GM18519 (cell line): ENCODE measurements around the gene CD19.
"Not testable (repeated sequence)": the region's sequence is repeated elsewhere in the genome, so short reads cannot be mapped to it uniquely, and the experiment has no call there.

ENCODE experiments used
- ATAC-seq: cut with Tn5 transposase; IDR thresholded peaks from one replicate; pipeline ENCODE4 v1.9.1; 2021; ENCODE audit warnings: mild to moderate bottlenecking, moderate library complexity; ENCODE audit not compliant: unreplicated experiment, low FRiP score

Gene CD19

GRCh38 chr16:28931801-28932225 is at the start of gene CD19:
CD19 (plus strand) TSS chr16:28931971; CDS start chr16:28932001, 30 bp downstream.
- no peak for ATAC-seq

GRCh38 chr16:28882551-28883160 is 49.1 kb upstream of the CD19 start:
- ATAC-seq: no peak

GRCh38 chr16:28883221-28883996 is 48.4 kb upstream of the CD19 start:
- ATAC-seq: no peak

- ATAC-seq: no peak
Observed at GRCh38 chr16:28884045-28884444, 47.7 kb upstream of the CD19 start.

GRCh38 chr16:28886945-28887344 is 44.8 kb upstream of the CD19 start:
- ATAC-seq: no peak

GRCh38 chr16:28890355-28890754 is 41.4 kb upstream of the CD19 start:
- not testable (repeated sequence) for ATAC-seq

- ATAC-seq: no peak
Observed at GRCh38 chr16:28891964-28892890, 39.5 kb upstream of the CD19 start.

GRCh38 chr16:28893291-28893690 is 38.5 kb upstream of the CD19 start:
- ATAC-seq: no peak

- no peak for ATAC-seq
Observed at GRCh38 chr16:28895609-28896008, 36.2 kb upstream of the CD19 start.

GRCh38 chr16:28897826-28898225 is 33.9 kb upstream of the CD19 start:
- no peak for ATAC-seq

GRCh38 chr16:28898266-28898665 is 33.5 kb upstream of the CD19 start:
- ATAC-seq: no peak

- ATAC-seq: no peak
Observed at GRCh38 chr16:28898942-28899341, 32.8 kb upstream of the CD19 start.

GRCh38 chr16:28899882-28900590 is 31.7 kb upstream of the CD19 start:
- ATAC-seq: no peak

GRCh38 chr16:28900601-28901000 is 31.2 kb upstream of the CD19 start:
- no peak for ATAC-seq

- no peak for ATAC-seq
Observed at GRCh38 chr16:28901862-28902261, 29.9 kb upstream of the CD19 start.

- no peak for ATAC-seq
Observed at GRCh38 chr16:28902909-28903308, 28.9 kb upstream of the CD19 start.

GRCh38 chr16:28903344-28904042 is 28.3 kb upstream of the CD19 start:
- ATAC-seq: no peak

- ATAC-seq: no peak
Observed at GRCh38 chr16:28904363-28904762, 27.4 kb upstream of the CD19 start.

GRCh38 chr16:28904828-28905227 is 26.9 kb upstream of the CD19 start:
- no peak for ATAC-seq

- no peak for ATAC-seq
Observed at GRCh38 chr16:28905229-28905754, 26.5 kb upstream of the CD19 start.
